K562 (cell line): ENCODE measurements around the gene GIPR. TPM values are rescaled to one million over a fixed set of nuclear protein-coding genes. Genes with fewer than 3 reads are reported as not detected.

ENCODE experiments used
- DPF2 ChIP-seq: fragments of 450-650 bp; IDR thresholded peaks from 2 replicates; pipeline ENCODE4 v1.6.1; 2016
- ESRRA ChIP-seq: fragments of 450-650 bp; IDR thresholded peaks from 2 replicates; pipeline ENCODE4 v1.6.1; 2014; ENCODE audit warnings: low read depth, mild to moderate bottlenecking, moderate library complexity, borderline replicate concordance
- FOXK2 ChIP-seq, 2 experiments: fragments of 450-650 bp; IDR thresholded peaks in 1 of 2; conservative IDR thresholded peaks in 1 of 2; 2 replicates each; pipeline ENCODE4 v1.6.1; 2016; ENCODE audit warnings: low read depth in 2 of 2, mild to moderate bottlenecking in 1 of 2
- KLF10 ChIP-seq: fragments of 250-450 bp; sonication (Bioruptor Pico); IDR thresholded peaks from 2 replicates; pipeline ENCODE4 v1.6.1; 2021; ENCODE audit warnings: matching md5 sums
- ZEB2 ChIP-seq: fragments of 450-650 bp; IDR thresholded peaks from 2 replicates; pipeline ENCODE4 v1.6.1; 2016
- polyA plus RNA-seq, 8 experiments: library from polyadenylated mRNA; depleted of rRNA in 4 of 8; stranded (reverse) in 5 of 8; unstranded in 3 of 8; fragments of >200 nt; fragmentation: Nextera tagmentation in 2 of 8; fragmentation: Illumina TruSeq in 1 of 8; extraction: Ambion mirVana in 2 of 8; extraction: Trizol in 1 of 8; gene quantifications; 2 replicates each; pipeline versions ENCODE4 v1.2.1 to v1.2.3, GENCODE V29; 2011 to 2014; ENCODE audit warnings: inconsistent platforms in 1 of 8, missing spikeins in 1 of 8
- total RNA-seq, 7 experiments: library from RNA; depleted of rRNA in 6 of 7; stranded (reverse); fragments of >200 nt in 6 of 7; fragmentation: Illumina TruSeq in 2 of 7; extraction: Trizol in 2 of 7; gene quantifications; 2 replicates each; pipeline versions ENCODE4 v1.2.1 to v1.2.3, GENCODE V29; 2011 to 2021; ENCODE audit warnings: low replicate concordance in 1 of 7
- TF ChIP-seq, protein P1 (sequence below): fragments of 200-800 bp; sonication (Bioruptor generic); IDR thresholded peaks from 2 replicates; pipeline ENCODE4 v1.6.1; 2017; ENCODE audit warnings: missing genetic modification characterization, missing compliant biosample characterization
- TF ChIP-seq, protein P2 (sequence below): fragments of 450-650 bp; IDR thresholded peaks from 2 replicates; pipeline ENCODE4 v1.6.1; 2018; ENCODE audit not compliant: partially characterized antibody

GIPR gene
- total and polyA plus RNA-seq, 9 of the 15 experiments (the other 6 are each of a cell fraction or from before 2014, with no cell fraction given), result 2.2 to 26.8 (median 12.7) TPM

DNA sequence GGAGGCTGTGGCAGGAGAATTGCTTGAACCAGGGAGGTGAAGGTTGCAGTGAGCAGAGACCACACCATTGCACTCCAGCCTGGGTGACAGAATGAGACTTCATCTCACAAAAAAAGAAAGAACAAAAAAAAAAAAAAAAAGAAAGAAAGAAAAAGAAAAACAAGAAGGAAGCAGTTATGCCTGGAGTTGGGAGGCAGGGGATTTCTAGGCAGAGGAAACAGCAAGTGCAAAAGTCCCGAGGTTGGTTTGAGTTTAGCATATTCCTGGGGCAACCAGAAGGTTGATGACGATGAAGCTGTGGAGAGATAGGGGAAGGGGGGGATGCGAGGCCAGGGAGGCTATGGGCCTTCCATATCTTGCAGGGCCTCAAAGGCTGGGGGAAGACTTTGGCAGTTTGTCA, 17.3 kb upstream of the GIPR start (continued):
- TF ChIP-seq, protein P1, sequence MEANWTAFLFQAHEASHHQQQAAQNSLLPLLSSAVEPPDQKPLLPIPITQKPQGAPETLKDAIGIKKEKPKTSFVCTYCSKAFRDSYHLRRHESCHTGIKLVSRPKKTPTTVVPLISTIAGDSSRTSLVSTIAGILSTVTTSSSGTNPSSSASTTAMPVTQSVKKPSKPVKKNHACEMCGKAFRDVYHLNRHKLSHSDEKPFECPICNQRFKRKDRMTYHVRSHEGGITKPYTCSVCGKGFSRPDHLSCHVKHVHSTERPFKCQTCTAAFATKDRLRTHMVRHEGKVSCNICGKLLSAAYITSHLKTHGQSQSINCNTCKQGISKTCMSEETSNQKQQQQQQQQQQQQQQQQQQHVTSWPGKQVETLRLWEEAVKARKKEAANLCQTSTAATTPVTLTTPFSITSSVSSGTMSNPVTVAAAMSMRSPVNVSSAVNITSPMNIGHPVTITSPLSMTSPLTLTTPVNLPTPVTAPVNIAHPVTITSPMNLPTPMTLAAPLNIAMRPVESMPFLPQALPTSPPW (CRISPR knock-in tag), result peak; percentile 44; the same call in 1 of the 2 replicates
- TF ChIP-seq FOXK2 (conservative IDR thresholded peaks at IDR 0.05 in 1 of 2, IDR thresholded peaks at IDR 0.05 in 1 of 2; ENCODE audit: low read depth in 2 of 2) (no peak), KLF10 (no peak), ESRRA (no peak), DPF2 (0 out of 2 replicates have a peak, but pooled peaks have one; percentile 15), ZEB2 (no peak)
- TF ChIP-seq, protein P2, sequence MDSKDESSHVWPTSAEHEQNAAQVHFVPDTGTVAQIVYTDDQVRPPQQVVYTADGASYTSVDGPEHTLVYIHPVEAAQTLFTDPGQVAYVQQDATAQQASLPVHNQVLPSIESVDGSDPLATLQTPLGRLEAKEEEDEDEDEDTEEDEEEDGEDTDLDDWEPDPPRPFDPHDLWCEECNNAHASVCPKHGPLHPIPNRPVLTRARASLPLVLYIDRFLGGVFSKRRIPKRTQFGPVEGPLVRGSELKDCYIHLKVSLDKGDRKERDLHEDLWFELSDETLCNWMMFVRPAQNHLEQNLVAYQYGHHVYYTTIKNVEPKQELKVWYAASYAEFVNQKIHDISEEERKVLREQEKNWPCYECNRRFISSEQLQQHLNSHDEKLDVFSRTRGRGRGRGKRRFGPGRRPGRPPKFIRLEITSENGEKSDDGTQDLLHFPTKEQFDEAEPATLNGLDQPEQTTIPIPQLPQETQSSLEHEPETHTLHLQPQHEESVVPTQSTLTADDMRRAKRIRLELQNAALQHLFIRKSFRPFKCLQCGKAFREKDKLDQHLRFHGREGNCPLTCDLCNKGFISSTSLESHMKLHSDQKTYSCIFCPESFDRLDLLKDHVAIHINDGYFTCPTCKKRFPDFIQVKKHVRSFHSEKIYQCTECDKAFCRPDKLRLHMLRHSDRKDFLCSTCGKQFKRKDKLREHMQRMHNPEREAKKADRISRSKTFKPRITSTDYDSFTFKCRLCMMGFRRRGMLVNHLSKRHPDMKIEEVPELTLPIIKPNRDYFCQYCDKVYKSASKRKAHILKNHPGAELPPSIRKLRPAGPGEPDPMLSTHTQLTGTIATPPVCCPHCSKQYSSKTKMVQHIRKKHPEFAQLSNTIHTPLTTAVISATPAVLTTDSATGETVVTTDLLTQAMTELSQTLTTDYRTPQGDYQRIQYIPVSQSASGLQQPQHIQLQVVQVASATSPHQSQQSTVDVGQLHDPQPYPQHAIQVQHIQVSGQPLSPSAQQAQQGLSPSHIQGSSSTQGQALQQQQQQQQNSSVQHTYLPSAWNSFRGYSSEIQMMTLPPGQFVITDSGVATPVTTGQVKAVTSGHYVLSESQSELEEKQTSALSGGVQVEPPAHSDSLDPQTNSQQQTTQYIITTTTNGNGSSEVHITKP, result peak; percentile 61
